Measurements from ENCODE around the gene SKI. TPM values are rescaled to one million over a fixed set of nuclear protein-coding genes. Genes with fewer than 3 reads are reported as not detected.
A peak's percentile ranks its signal among the peaks of the same experiment; 100 is the strongest.

SKI gene
- total and polyA plus RNA-seq, 2 of the 8 experiments (the other 6 are each of a cell fraction or from before 2014, with no cell fraction given) = 8.3 to 87.6 TPM

DNA sequence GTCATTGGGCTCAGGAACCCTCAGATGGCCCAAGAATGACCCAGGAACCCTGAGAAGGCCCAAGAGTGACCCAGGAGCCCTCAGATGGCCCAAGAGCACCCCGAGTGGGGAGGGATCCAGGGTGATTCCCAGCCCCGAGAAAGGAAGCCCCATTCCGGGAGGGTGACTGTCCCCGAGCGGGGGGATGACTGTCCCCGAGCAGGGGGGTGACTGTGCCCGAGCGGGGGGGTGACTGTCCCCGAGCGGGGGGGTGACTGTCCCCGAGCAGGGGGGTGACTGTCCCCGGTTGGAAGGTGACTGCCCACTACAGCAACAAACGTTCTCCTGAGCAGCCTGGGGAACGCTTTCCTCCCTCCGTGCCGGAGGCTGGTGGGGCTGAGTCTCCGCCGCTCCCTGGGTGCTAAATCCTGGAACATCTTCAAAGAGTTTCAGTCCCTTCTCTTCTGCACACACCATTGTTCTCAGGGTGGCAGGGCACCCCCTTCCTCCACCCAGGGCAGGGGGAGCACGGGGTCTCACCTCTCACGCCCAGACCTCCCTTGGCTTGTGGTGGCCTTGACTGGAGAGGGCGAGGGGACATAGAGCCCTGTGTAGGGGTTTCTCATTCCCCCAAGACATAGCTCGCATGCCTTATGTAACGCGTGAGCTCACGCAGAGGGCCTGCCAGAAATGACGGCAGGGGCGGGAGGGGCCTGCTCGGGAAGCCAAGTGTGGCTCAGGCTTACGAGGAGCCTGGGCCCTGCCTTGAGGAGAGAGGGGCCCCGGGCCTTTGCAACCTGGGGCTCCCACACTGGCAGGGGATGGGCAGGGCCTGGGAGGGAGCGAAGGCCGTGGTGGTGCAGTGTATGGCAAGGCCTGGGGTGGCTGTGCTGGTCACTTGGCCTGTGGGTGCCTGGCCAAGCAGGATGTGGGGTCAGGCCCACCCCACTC lies 14.3 kb upstream of the SKI start:
- TF ChIP-seq KDM5A (IDR thresholded peaks at IDR 0.05; ENCODE audit: low read length) (no peak), KDM1A (IDR thresholded peaks at IDR 0.05; ENCODE audit: borderline replicate concordance, low read length) (no peak), NANOG (IDR thresholded peaks at IDR 0.05; ENCODE audit: insufficient read depth, low read depth, low read length, poor library complexity, severe bottlenecking) (no peak), POLR2A (IDR thresholded peaks at IDR 0.05; ENCODE audit: control extremely low read depth in 1 of 2, low read depth in 2 of 2, low read length in 2 of 2) (no peak), GTF2F1 (IDR thresholded peaks at IDR 0.05; ENCODE audit: borderline replicate concordance, low read depth, low read length) (no peak), ASH2L (IDR thresholded peaks at IDR 0.05; ENCODE audit: low read length) (no peak)
- Histone ChIP-seq H3K9ac (replicated peaks in 1 of 4; ENCODE audit: extremely low read depth in 1 of 4, low read depth in 3 of 4, low read length in 3 of 4) (0 out of 7 replicates have a peak overlapping the region, but pooled peaks of 1 of the 4 experiments have one; percentile 75), H3K36me3 (ENCODE audit: control insufficient read depth in 2 of 4, insufficient read depth in 4 of 4, low read length in 3 of 4) (no peaks in the 10 kb centered on the region), H3K14ac (ENCODE audit: insufficient read length) (no peak overlapping the region), H3K9me3 (ENCODE audit: insufficient read depth in 2 of 2, low read depth in 1 of 2, low read length in 1 of 2) (no peaks in the 10 kb centered on the region), H2AK5ac (ENCODE audit: low read depth, low read length) (peak overlapping the region; percentile 70), H3K27me3 (replicated peaks in 1 of 4; ENCODE audit: control insufficient read depth in 3 of 4, extremely low read depth in 1 of 4, insufficient read depth in 3 of 4, low read length in 3 of 4) (no peaks in the 10 kb centered on the region), H4K8ac (ENCODE audit: extremely low read depth, insufficient read depth, low read length) (peak overlapping the region; percentile 74), H3K18ac (ENCODE audit: extremely low read depth, low read length) (peak overlapping the region; percentile 19), H3K4me2 (ENCODE audit: insufficient read depth in 1 of 2, low read depth in 2 of 2, low read length in 2 of 2) (peak overlapping the region; percentile 41 to 75; a peak in 2 of 4 replicates), H3K4me1 (replicated peaks in 1 of 4; ENCODE audit: control insufficient read depth in 3 of 4, insufficient read depth in 4 of 4, low read length in 3 of 4) (peaks cover 0 to 19% (median 11%) of the 10 kb centered on the region in 4 experiments; a peak in 6 of 7 replicates), H4K20me1 (replicated peaks in 1 of 2; ENCODE audit: control insufficient read depth in 1 of 2, insufficient read depth in 2 of 2, low read length in 2 of 2) (no peaks in the 10 kb centered on the region), H2BK12ac (ENCODE audit: low read depth, low read length) (peak overlapping the region; percentile 90), H3K79me2 (ENCODE audit: control insufficient read depth in 1 of 2, insufficient read depth in 2 of 2, low read length in 2 of 2) (no peaks in the 10 kb centered on the region), H2BK120ac (replicated peaks; ENCODE audit: low read depth, low read length) (no peak overlapping the region), H2AFZ (ENCODE audit: low read length) (no peak overlapping the region), H3K23me2 (ENCODE audit: low read depth, low read length) (peaks cover 3% of the 10 kb centered on the region; the same call in 1 of the 2 replicates), H4K91ac (replicated peaks; ENCODE audit: insufficient read length, low read length) (peak overlapping the region; percentile 81), H2BK5ac (ENCODE audit: low read depth, low read length) (peak overlapping the region; percentile 93; the same call in 1 of the 2 replicates), H3K4ac (replicated peaks; ENCODE audit: insufficient read length, low read depth, low read length) (peak overlapping the region; percentile 46), H2BK20ac (ENCODE audit: low read length) (peak overlapping the region; percentile 48; the same call in 1 of the 2 replicates), H3K56ac (replicated peaks; ENCODE audit: insufficient read length, low read depth, low read length) (no peak overlapping the region), H3K27ac (ENCODE audit: low read depth, low read length) (peak overlapping the region; percentile 82; the same call in 1 of the 2 replicates), H3K79me1 (ENCODE audit: low read depth, low read length) (no peaks in the 10 kb centered on the region), H3K4me3 (ENCODE audit: extremely low read depth in 1 of 4, insufficient read depth in 2 of 4, low read depth in 3 of 4, low read length in 4 of 4) (no peak overlapping the region), H4K5ac (ENCODE audit: insufficient read length, low read depth, low read length) (no peak overlapping the region), H2BK15ac (ENCODE audit: low read length) (0 out of 2 replicates have a peak overlapping the region, but pooled peaks have one; percentile 97), H3K23ac (ENCODE audit: insufficient read length) (no peak overlapping the region)
- 87% methylated on average over 24 of the region's 32 CpGs; no CpG with 5 or more reads in 1 of the 2 experiments for WGBS, 2 experiments (ENCODE audit: extremely low coverage in 1 of 2, insufficient coverage in 1 of 2, insufficient read length in 1 of 2, insufficient replicate concordance in 2 of 2, low coverage in 1 of 2, low lambda C conversion rate in 2 of 2, missing lambda C conversion rate in 1 of 2)
- no peak for FAIRE-seq
- ChIA-PET CTCF (ENCODE audit: partially characterized antibody) (interaction anchor here (0.7 to 1.0 kb wide), 2 partner anchors 168 to 171 kb away, joined by 3 to 5 read pairs; no protein-coding TSS in a partner anchor), POLR2A (ENCODE audit: partially characterized antibody) (interaction anchor here (1.0 to 2.0 kb wide), 5 partner anchors 9 to 109 kb away, joined by 3 to 7 read pairs (median 3); no protein-coding TSS in a partner anchor)
- DNase-seq (ENCODE audit: low read depth in 1 of 2, low spot score in 2 of 2) = no peak

Measured in H1 (cell line).